Measurements from ENCODE around the gene SLC27A3.

The SLC27A3 gene

DNA sequence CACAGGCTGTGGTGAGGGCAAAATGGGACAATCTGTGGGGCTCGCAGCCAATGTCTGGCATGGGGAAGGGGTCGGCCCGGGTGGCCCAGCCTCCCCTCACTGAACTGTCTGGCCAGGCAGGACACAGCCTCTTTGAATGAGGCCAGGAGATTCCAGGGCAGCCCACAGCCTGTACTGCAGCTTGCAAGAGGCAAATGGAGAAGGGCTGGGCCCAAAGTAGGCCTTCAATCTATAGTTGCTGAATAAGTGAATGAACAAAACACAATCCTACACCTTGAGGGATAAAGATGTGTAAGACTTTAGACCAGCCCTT lies 23.2 kb downstream of the SLC27A3 start:
- ATAC-seq, result no peak
- Mint-ChIP-seq H3K4me1 (peaks cover 79% of the 10 kb centered on the region), H3K27ac (peak overlapping the region; percentile 75 to 78)

DNA sequence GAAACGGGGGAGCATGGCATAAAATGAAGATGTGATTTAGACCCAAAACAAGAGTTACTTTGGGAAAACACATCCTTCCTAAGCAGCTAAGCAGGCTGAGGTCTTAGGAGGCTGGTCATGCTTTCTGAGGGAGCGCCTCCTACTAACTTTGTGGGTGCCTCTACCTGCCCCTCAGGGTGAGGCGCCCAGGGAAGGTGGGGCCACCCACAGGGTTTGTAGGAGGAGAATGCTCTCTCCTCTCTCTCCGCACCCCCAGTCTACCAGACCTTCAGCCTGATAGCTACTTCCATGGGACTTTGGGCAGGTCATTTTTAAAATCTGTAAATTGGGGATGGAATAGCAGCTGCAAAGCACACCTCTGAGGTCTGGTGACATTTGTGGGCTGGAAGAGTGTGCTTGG lies 23.8 kb downstream of the SLC27A3 start:
- Mint-ChIP-seq H3K27me3 (no peaks in the 10 kb centered on the region), H3K4me3 (no peak overlapping the region), H3K27ac (peak overlapping the region in 1 of 2 donors; percentile 78), H3K4me1 (peaks cover 82% of the 10 kb centered on the region), H3K9me3 (peaks cover 0 to 10% of the 10 kb centered on the region in 2 donors)
- no peak for ATAC-seq
- DNase-seq, result no peak

More for the DNA sequence above, 23.2 kb downstream of the SLC27A3 start:
- peaks cover 0 to 6% of the 10 kb centered on the region in 2 donors for H3K9me3 Mint-ChIP-seq
- no peak for DNase-seq
- no peaks in the 10 kb centered on the region for H3K27me3 Mint-ChIP-seq
- H3K4me3 Mint-ChIP-seq, result no peak overlapping the region

DNA sequence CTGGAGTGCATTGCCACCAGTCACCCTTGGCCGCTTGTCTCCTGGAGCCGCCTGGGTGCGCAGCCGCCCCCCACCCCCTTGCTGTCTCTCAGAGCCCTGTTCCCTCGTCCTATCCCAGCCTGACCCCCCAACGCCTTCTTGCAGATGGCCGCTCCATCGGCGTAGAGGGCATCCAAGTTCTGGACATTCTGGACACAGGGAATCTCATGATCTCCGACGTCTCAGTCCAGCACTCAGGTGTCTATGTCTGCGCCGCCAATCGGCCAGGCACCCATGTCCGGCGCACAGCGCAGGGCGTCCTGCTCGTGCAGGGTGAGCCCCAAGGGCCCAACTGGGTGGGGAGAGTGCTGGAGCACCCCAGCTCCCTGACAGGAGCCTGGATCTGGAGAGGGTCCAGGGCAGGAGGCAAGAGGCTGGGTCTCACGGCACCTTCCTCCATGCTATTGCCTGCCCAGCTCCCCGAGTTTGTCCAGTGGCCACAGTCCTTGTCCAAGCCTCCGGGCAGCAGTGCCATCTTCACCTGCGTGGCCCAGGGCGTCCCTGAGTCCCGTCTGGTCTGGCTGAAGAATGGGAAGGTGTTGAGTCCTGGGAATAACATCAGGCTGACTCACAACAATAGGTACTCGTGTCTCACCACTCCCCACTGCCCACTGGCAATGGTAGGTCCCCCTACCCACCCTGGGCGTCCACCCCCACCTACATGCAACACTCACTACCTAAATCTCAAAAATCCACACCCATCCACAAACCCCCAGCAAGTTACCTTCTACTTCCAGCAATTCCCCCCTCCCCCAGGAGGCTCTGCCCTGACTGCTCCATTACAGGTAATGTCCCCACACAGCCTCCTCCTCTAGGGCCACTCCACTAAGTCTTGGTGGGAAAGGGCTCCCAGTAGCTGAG lies 24.6 kb downstream of the SLC27A3 start:
- ATAC-seq (no peak), DNase-seq (no peak)
- H3K9me3 Mint-ChIP-seq, result peaks cover 0 to 10% of the 10 kb centered on the region in 2 donors
- H3K27me3 Mint-ChIP-seq, result no peaks in the 10 kb centered on the region
- peaks cover 82% of the 10 kb centered on the region for H3K4me1 Mint-ChIP-seq
- peak overlapping the region in 1 of 2 donors; percentile 95 for H3K27ac Mint-ChIP-seq
- H3K4me3 Mint-ChIP-seq, result no peak overlapping the region

DNA sequence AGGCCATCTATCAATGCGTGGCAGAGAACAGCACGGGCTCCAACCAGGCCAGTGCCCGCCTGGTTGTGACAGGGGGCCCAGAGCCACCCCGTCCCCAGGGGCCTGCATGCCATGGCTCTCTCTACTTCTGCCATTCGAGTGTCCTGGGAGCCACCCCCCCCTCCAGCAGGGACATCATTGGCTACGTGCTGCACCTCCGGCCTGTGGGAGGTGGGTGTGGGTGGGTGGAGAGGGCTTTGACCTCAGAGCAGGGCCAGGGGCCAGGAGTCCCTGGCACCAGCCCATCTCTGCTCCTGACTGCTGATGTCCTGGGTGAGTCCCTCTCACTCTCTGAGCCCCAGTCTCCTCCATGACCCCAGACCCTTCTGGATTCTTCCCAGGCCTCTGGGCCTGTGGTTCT lies 25.3 kb downstream of the SLC27A3 start:
- Mint-ChIP-seq H3K27me3 (no peaks in the 10 kb centered on the region), H3K4me3 (no peak overlapping the region), H3K9me3 (peaks cover 0 to 10% of the 10 kb centered on the region in 2 donors), H3K4me1 (peaks cover 82% of the 10 kb centered on the region), H3K27ac (peak overlapping the region in 1 of 2 donors; percentile 76)
- DNase-seq (no peak), ATAC-seq (no peak)

DNA sequence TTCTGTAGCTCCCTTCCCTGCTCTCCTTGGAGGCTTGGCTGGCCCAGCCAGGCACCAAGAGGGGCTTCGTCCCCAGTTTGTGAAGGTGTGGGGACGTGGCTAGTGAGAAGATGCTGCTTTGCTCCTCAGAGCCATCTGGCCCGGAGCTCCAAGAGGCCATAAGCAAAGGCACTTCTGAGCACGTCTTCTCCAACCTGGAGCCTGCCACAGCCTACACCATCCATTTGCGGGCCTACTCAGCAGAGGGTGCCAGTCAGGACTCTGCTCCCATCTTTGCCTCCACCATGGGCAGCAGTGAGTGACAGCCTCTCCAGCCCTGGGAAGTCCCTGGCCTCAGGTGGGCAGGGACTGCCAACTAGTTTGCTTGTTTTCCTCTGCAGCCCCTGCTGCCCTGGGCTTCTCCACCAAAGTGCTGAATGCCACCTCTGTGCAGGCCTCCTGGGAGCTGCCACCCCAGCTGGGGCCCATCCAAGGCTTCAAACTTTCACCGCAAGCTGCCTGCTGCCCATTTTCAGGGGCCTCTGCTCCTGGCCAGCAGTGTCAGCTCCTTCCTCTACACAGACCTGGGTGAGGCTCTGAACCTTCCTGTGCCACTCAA lies 25.9 kb downstream of the SLC27A3 start:
- peak overlapping the region in 1 of 2 donors; percentile 90 for H3K27ac Mint-ChIP-seq
- H3K9me3 Mint-ChIP-seq, result peaks cover 0 to 10% of the 10 kb centered on the region in 2 donors
- H3K27me3 Mint-ChIP-seq, result no peaks in the 10 kb centered on the region
- no peak for DNase-seq
- ATAC-seq, result no peak
- H3K4me1 Mint-ChIP-seq, result peaks cover 83% of the 10 kb centered on the region
- H3K4me3 Mint-ChIP-seq, result peak overlapping the region in 1 of 2 donors; percentile 19

DNA sequence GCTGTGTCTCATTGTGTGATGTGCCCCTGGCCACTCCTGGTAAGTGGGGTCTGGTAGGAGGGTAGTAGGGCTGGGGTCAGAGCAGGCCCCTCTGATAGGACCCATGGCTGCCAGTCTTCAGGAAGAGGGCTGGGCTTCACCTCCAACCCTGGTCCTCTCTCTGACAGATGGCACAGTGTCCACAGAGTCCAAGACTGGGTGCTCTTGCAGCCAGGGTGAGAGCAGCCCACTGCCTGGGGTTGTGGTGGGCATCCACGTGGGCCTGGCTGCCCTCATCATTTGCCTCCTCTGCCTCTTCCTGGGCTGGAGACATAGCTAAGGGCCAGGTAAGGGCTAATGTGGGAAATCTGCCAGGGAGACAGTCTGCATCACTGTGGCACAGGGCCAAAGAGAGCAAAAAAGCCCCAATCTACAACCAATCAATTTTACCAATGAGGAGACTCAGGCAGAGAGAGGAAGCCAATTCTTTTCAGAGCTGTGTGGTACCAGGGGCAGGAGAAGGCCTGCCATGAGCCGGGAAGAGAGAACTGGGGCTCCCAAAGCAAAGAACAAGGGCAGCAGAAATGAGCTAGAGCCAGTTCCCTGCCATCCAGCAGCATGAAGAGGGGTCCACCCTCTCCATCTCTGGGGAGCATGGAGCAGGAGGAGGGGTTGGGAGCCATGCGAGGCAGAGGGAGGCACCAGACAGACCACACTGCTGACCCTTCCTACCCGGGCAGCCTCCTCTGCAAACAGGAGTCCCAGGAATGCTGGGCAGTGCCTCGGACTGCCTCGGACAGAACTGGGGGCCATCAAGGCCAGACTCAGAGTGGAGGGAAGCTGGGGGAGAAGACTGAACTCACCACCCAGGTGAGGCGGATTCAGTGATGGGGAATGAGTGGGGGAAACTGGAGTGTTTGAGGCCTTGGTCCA lies 26.8 kb downstream of the SLC27A3 start:
- no peak for DNase-seq
- peak overlapping the region in 1 of 2 donors; percentile 90 for H3K27ac Mint-ChIP-seq
- peaks cover 0 to 10% of the 10 kb centered on the region in 2 donors for H3K9me3 Mint-ChIP-seq
- no peak for ATAC-seq
- no peaks in the 10 kb centered on the region for H3K27me3 Mint-ChIP-seq
- peaks cover 83% of the 10 kb centered on the region for H3K4me1 Mint-ChIP-seq
- no peak overlapping the region for H3K4me3 Mint-ChIP-seq

DNA sequence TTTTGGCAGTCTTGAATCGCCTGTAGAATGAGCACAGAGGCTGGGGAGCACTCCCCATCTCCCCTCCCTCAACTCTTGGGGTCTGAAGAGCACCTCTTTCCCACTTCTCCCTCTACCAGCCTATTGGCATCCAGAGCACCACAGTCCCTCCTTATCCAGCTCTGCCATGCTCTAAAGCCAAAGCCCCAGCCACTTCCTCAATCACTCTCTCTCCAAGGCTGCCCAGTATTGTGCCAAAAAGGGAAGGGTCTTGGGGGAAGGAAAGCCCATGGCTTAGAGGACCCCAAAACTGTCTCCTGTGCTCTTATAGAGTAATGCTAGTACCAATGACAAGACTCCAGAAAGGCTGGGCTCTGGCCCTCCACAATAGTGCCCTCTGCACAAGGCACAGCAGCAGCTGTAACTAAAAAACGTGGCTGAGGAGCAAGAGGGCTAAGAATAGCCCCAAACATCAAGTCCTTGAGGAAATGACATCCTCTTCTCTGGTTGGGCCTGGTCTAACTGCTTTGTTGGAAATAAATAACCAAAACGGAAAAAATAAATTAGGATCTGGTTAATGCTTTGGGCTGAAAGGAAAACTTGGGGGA lies 28.4 kb downstream of the SLC27A3 start:
- DNase-seq, result no peak
- peak overlapping the region; percentile 1 to 90 for H3K27ac Mint-ChIP-seq
- peaks cover 0 to 10% of the 10 kb centered on the region in 2 donors for H3K9me3 Mint-ChIP-seq
- no peak overlapping the region for H3K4me3 Mint-ChIP-seq
- H3K27me3 Mint-ChIP-seq, result no peaks in the 10 kb centered on the region
- peaks cover 74% of the 10 kb centered on the region for H3K4me1 Mint-ChIP-seq
- ATAC-seq, result no peak

DNA sequence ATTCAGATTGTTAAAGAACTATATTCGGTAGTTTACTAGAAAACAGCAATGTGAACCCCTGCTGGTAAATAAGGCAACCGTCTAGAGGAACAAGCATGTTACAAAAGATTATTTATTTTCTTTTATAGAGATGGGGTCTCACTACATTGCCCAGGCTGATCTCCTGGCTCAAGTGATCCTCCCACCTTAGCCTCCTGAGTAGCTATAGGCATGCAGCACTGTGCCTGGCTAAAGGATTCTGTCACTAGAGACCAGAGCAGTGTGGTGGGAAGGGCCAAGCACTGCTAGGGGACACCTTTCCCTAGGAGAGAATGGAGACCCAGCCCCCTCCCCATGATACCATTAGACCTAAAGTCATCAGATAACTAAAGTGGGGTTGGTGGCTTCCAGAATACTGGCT lies 28.9 kb downstream of the SLC27A3 start:
- H3K4me1 Mint-ChIP-seq, result peaks cover 69% of the 10 kb centered on the region
- ATAC-seq (no peak), DNase-seq (no peak)
- H3K27me3 Mint-ChIP-seq, result no peaks in the 10 kb centered on the region
- peak overlapping the region; percentile 40 to 62 for H3K4me3 Mint-ChIP-seq
- H3K27ac Mint-ChIP-seq, result peak overlapping the region; percentile 1 to 85
- H3K9me3 Mint-ChIP-seq, result peaks cover 0 to 10% of the 10 kb centered on the region in 2 donors

DNA sequence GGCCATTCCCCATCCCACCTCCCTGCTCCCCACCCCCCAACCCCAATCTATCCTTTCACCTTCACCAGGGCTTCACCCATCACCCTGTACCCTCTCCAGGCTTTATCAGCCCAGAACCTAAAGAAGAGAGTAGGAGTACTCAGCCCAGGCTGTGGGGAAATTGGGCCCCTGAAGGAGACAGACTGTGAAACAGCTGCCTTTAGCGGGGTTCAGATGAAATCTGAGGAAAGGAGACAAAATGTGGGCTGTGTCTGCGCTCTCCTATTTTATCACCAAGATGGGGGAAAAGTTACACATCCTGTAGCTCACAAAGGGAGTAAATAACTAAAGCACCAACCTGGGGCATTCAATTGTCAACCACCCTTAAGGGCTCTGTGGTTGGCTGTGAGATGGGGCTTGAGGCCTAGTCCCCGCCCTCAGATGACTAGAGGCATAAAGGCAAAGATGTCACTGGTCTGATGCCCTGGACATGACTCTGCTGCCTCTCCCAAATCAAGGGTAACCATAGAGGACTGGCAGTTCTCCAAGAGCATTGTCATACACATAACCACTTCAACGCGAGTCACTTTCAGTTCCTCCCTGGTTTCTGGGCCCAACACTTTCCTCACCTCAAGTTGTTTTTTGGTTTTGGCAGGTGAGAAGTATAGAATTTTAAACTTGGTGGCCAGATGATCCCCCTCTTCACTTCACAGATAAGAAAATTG lies 30.0 kb downstream of the SLC27A3 start:
- Mint-ChIP-seq H3K9me3 (peaks cover 0 to 10% of the 10 kb centered on the region in 2 donors), H3K27me3 (no peaks in the 10 kb centered on the region), H3K27ac (peak overlapping the region; percentile 96 to 99), H3K4me3 (peak overlapping the region; percentile 71 to 75), H3K4me1 (peaks cover 69% of the 10 kb centered on the region)
- ATAC-seq, result peak; percentile 97
- DNase-seq, result peak; percentile 87 to 93

DNA sequence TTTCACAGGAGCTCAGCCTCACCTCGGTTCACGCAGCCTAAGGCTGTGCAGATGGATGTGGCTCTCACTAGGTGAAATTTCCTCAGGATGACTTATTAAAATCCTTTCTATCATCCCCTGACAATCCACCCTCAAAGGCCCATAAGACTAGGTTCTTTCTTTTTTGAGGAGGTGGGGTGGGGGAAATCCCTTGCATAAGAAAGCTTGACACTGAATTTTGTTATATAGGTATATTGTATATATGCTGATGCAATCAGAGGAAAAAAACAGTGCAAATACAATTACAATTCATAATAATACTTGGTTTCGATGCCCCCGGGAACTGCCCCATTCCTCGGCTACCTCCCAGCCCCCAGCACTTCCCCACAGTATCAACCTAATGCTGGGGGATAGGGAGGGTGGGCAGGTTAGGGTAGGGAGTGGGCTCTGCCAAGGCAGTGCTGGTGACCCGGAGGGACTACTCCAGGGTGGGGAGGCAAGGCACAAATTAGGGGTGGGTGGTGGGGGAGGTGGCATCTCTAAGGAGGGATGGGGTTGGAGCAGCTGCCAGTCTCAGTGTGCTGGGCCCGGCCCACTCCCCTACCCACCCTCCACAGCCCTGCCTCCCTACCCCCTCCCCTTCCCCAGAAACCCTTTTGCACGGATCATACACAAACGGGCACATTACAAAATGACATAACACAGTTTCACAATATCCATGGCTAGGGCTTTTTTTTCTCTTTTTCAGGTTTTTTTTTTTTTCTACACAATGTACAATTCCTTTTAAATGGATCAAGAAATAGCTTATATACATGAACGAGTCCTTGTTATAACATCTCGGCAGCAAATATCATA lies 30.9 kb downstream of the SLC27A3 start:
- H3K9me3 Mint-ChIP-seq, result peaks cover 0 to 10% of the 10 kb centered on the region in 2 donors
- peak; percentile 68 for ATAC-seq

DNA sequence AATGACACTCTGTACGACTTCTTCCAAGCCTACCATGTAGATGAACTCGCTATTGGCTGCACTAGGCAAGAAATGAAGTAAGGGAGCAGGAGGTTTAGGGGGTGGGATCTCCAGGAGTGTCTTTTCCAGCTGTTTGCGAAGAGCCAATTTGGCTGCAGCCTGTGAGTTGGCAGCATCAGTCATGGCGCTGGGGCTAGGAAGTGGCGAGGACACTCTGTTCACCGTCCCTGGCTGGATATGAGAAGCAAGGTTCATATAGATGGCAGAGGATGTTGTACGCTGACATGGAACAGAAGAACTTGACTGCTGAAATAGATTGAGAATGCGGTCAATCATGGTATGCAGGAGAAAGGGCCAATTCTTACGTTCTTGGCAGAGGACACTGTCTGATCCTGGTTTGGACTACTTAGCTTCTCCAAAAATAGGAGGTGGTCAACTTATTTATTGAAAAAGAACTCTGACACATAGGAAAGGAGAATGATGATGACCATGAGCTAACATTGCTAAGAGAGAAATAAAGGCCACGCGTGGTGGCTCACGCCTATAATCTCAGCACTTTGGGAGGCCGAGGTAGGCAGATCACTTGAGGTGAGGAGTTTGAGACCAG lies 41.2 kb downstream of the SLC27A3 start:
- Mint-ChIP-seq H3K27me3 (no peaks in the 10 kb centered on the region), H3K9me3 (no peaks in the 10 kb centered on the region), H3K4me3 (no peak overlapping the region), H3K27ac (no peak overlapping the region), H3K4me1 (no peaks in the 10 kb centered on the region)
- DNase-seq, result no peak
- ATAC-seq, result no peak

More for the DNA sequence above, 30.9 kb downstream of the SLC27A3 start:
- Mint-ChIP-seq H3K27ac (peak overlapping the region; percentile 96 to 99), H3K4me3 (peak overlapping the region; percentile 71 to 75), H3K4me1 (peaks cover 64% of the 10 kb centered on the region), H3K27me3 (no peaks in the 10 kb centered on the region)
- peak; percentile 52 to 54 for DNase-seq

DNA sequence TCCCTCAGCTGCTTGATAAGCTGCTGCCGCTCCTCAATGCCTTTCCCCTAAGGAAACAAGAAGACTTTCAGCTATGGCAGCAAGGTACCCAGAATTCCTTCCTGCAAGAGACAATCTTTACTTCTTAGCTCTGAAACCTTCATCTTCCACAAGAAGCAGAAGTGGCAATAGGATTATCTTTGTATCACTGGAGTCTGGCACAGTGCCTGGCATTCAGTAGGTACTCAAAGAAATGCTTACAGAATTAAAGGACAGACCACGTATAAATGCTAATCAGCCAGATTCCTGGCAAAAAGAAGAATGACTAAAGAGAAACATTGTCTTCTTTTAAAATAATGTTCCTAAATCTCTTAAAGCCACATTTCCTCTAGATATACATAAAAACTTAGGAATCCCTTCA lies 43.7 kb downstream of the SLC27A3 start:
- H3K4me1 Mint-ChIP-seq, result no peaks in the 10 kb centered on the region
- no peak overlapping the region for H3K4me3 Mint-ChIP-seq
- no peak overlapping the region for H3K27ac Mint-ChIP-seq
- no peaks in the 10 kb centered on the region for H3K27me3 Mint-ChIP-seq
- ATAC-seq, result no peak
- no peaks in the 10 kb centered on the region for H3K9me3 Mint-ChIP-seq
- DNase-seq, result no peak

DNA sequence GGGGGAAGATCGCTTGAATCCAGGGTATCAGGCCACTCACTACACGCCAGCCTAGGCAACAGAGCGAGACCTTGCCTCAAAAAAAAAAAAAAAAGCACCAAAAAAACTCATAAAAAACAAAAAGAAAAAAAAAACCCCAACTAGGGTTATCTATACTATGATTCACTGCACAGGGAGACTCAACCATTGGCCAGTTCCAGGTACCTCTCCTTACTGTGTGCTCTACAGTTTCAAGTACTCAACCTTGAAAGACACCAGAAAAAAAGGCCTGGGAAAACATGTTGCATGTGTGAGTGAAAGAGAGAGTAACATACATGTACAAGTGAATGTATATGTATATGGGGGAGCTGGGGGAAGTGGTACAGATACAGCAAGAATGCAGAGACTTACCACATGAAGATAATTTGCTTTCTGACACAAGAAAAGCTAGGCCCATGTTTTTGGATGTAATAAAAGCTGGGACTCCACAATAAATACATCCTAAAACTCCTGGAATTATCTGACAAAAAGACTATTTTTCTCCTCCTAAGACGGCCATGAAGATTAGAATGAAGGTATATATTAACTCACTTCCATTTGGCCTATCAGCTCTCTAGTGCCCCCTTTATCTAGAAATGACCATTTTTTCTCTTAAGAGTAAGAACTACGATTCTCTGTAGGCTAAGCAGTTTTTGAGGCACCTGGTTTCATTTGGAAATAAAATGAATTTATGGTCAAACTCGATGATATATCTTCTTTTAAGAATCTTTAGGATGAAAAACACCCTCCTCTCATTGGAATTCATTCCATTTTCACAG lies 52.2 kb downstream of the SLC27A3 start:
- Mint-ChIP-seq H3K27ac (peak overlapping the region in 1 of 2 donors; percentile 11), H3K27me3 (no peaks in the 10 kb centered on the region), H3K4me1 (peaks cover 6% of the 10 kb centered on the region), H3K9me3 (no peaks in the 10 kb centered on the region), H3K4me3 (no peak overlapping the region)
- ATAC-seq (no peak), DNase-seq (no peak)

Data from stimulated activated naive CD8-positive, alpha-beta T cell treated with anti-CD3 and anti-CD28 coated beads, Interleukin-15, amount 100 ng/mL, for 72 hours (primary cell).